ENCODE data around the gene RCBTB2. TPM values are rescaled to one million over a fixed set of nuclear protein-coding genes. Genes with fewer than 3 reads are reported as not detected.

The RCBTB2 gene
- total RNA-seq, 1 donor from 2014 or later = 38.4 TPM

DNA sequence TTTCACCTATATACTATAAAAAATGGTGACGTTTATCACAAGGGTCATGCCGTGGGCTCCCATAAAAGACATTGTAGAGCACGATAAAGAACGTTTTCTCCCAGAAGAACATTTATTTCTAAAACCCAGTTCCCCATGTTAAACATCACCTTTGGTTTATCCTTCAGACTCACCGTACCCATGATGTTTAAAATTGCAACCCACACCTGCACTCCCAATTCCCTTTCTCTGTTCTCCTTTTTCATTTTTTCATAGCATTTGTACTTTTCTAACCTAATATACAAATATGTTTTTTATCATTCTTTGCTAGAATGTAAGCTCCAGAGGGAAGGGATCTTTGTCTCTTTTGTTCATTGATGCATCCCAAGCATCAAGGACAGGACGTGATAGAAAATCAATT lies 2.0 kb downstream of the RCBTB2 start:
- peaks cover 17% of the 10 kb centered on the region for H3K4me1 ChIP-seq
- Mint-ChIP-seq H3K36me3 (no peaks in the 10 kb centered on the region), H3K4me3 (no peak overlapping the region)

DNA sequence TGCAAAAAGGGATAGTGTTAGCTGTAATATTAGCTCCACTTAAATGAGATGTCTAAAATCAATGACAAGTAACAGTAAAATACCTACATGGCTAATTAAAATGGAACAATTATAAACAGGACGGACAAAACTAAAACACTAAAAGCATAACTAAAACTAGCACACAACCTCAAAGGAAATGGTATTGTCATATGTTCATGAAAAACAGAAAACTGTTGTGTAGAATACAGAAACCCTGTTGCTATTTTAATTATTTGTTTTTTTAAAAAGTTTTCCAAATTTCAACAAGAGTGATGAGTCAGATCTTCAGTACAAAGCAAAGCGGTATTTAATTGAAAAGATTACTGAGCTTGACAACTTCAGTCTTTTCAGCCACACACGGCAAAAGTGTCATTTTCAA lies 4.2 kb downstream of the RCBTB2 start:
- no peak for DNase-seq (ENCODE audit: low spot score)
- Histone ChIP-seq H3K9ac (no peak overlapping the region), H3K36me3 (no peaks in the 10 kb centered on the region), H2AFZ (replicated peaks) (no peak overlapping the region), H3K27ac (no peak overlapping the region), H3K79me2 (ENCODE audit: low read depth) (peaks cover 62% of the 10 kb centered on the region), H4K20me1 (ENCODE audit: low read depth) (no peaks in the 10 kb centered on the region), H3F3A (ENCODE audit: low read depth) (peaks cover 11% of the 10 kb centered on the region), H3K4me2 (no peak overlapping the region), H3K4me1 (peaks cover 8% of the 10 kb centered on the region), H3K27me3 (no peaks in the 10 kb centered on the region), H3K4me3 (no peak overlapping the region), H3K9me3 (ENCODE audit: low read depth) (no peaks in the 10 kb centered on the region)
- Mint-ChIP-seq H3K4me3 (no peak overlapping the region), H3K27me3 (ENCODE audit: insufficient read depth, low read depth) (no peaks in the 10 kb centered on the region), H3K27ac (no peak overlapping the region), H3K4me1 (peaks cover 15% of the 10 kb centered on the region), H3K36me3 (no peaks in the 10 kb centered on the region), H3K9me3 (no peaks in the 10 kb centered on the region)
- no peak for TF ChIP-seq EZH2 (IDR thresholded peaks at IDR 0.05)
- TF ChIP-seq, protein P1, sequence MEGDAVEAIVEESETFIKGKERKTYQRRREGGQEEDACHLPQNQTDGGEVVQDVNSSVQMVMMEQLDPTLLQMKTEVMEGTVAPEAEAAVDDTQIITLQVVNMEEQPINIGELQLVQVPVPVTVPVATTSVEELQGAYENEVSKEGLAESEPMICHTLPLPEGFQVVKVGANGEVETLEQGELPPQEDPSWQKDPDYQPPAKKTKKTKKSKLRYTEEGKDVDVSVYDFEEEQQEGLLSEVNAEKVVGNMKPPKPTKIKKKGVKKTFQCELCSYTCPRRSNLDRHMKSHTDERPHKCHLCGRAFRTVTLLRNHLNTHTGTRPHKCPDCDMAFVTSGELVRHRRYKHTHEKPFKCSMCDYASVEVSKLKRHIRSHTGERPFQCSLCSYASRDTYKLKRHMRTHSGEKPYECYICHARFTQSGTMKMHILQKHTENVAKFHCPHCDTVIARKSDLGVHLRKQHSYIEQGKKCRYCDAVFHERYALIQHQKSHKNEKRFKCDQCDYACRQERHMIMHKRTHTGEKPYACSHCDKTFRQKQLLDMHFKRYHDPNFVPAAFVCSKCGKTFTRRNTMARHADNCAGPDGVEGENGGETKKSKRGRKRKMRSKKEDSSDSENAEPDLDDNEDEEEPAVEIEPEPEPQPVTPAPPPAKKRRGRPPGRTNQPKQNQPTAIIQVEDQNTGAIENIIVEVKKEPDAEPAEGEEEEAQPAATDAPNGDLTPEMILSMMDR (IDR thresholded peaks at IDR 0.05) = no peak
- no peak for TF ChIP-seq EZH2phosphoT487 (IDR thresholded peaks at IDR 0.05)

More for the DNA sequence above, 2.0 kb downstream of the RCBTB2 start:
- Histone ChIP-seq H3K27me3 (no peaks in the 10 kb centered on the region), H3K9me3 (ENCODE audit: low read depth) (no peaks in the 10 kb centered on the region), H3K4me2 (no peak overlapping the region), H3K79me2 (ENCODE audit: low read depth) (peaks cover 51% of the 10 kb centered on the region), H3K36me3 (no peaks in the 10 kb centered on the region), H3K9ac (no peak overlapping the region), H2AFZ (replicated peaks) (no peak overlapping the region), H4K20me1 (ENCODE audit: low read depth) (no peaks in the 10 kb centered on the region), H3F3A (ENCODE audit: low read depth) (peaks cover 16% of the 10 kb centered on the region), H3K27ac (no peak overlapping the region), H3K4me3 (no peak overlapping the region)
- DNase-seq (ENCODE audit: low spot score) = no peak
- TF ChIP-seq EZH2 (IDR thresholded peaks at IDR 0.05) = no peak
- TF ChIP-seq, protein P1 (IDR thresholded peaks at IDR 0.05) = no peak
- no peak for TF ChIP-seq EZH2phosphoT487 (IDR thresholded peaks at IDR 0.05)
- Mint-ChIP-seq H3K4me1 (peaks cover 20% of the 10 kb centered on the region), H3K9me3 (no peaks in the 10 kb centered on the region), H3K27me3 (ENCODE audit: insufficient read depth, low read depth) (no peaks in the 10 kb centered on the region), H3K27ac (no peak overlapping the region)

DNA sequence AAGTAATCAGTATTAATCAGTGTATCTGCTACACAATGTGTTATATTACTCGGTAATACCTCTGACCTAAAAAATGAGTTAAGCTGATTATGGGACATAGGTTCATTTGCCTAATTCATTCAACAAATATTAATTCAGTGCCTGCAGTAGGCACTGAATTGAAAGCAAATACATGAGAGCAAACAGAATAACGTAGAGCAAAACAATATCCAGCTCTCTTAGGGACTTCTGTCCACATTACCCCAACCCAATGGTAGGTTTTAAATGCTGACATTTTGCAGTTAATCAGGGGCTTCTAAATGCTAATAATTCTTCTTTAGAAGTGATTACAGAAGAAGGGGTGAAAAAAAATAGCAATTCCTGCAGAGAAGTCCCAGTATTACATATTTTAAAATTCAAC lies 4.9 kb downstream of the RCBTB2 start:
- H3K9me3 ChIP-seq (ENCODE audit: low read depth) = no peaks in the 10 kb centered on the region
- Mint-ChIP-seq H3K27me3 (ENCODE audit: insufficient read depth, low read depth) (no peaks in the 10 kb centered on the region), H3K36me3 (no peaks in the 10 kb centered on the region), H3K4me3 (no peak overlapping the region), H3K9me3 (no peaks in the 10 kb centered on the region), H3K4me1 (peaks cover 9% of the 10 kb centered on the region), H3K27ac (no peak overlapping the region)
- H3K4me1 ChIP-seq = peaks cover 3% of the 10 kb centered on the region
- no peak overlapping the region for H3K27ac ChIP-seq
- no peak overlapping the region for H3K4me3 ChIP-seq
- no peaks in the 10 kb centered on the region for H3K36me3 ChIP-seq
- H3K79me2 ChIP-seq (ENCODE audit: low read depth) = peaks cover 68% of the 10 kb centered on the region
- TF ChIP-seq EZH2phosphoT487 (IDR thresholded peaks at IDR 0.05) (no peak), EZH2 (IDR thresholded peaks at IDR 0.05) (no peak)
- TF ChIP-seq, protein P1 (IDR thresholded peaks at IDR 0.05) = no peak
- H3K4me2 ChIP-seq = no peak overlapping the region
- no peaks in the 10 kb centered on the region for H4K20me1 ChIP-seq (ENCODE audit: low read depth)
- peaks cover 6% of the 10 kb centered on the region for H3F3A ChIP-seq (ENCODE audit: low read depth)
- no peak overlapping the region for H2AFZ ChIP-seq (replicated peaks)
- H3K27me3 ChIP-seq = no peaks in the 10 kb centered on the region
- H3K9ac ChIP-seq = no peak overlapping the region
- DNase-seq (ENCODE audit: low spot score) = no peak

All from neural progenitor cell (in vitro differentiated cells).